ENCODE measurements around the gene EIF3B.
"Not testable (repeated sequence)": the region's sequence is repeated elsewhere in the genome, so short reads cannot be mapped to it uniquely, and the experiment has no call there.

EIF3B gene

GRCh38 chr7:2383543-2384274 lies 29.1 kb downstream of the EIF3B start:
- H3K4me1 ChIP-seq (ENCODE audit: control insufficient read depth, insufficient read depth, low read length) = no peaks in the 10 kb centered on the region

GRCh38 chr7:2384354-2385243 lies 30.0 kb downstream of the EIF3B start:
- no peak overlapping the region for H3K27ac ChIP-seq (ENCODE audit: low read depth, low read length)
- H3K4me3 ChIP-seq (ENCODE audit: low read length) = no peak overlapping the region
- H3K4me1 ChIP-seq (ENCODE audit: control insufficient read depth, insufficient read depth, low read length) = no peaks in the 10 kb centered on the region
- H3K9ac ChIP-seq (ENCODE audit: low read length) = no peak overlapping the region
- H3K36me3 ChIP-seq (ENCODE audit: control insufficient read depth, insufficient read depth, low read length) = peaks cover 14% of the 10 kb centered on the region
- H3K27me3 ChIP-seq (ENCODE audit: control insufficient read depth, insufficient read depth, low read length) = no peaks in the 10 kb centered on the region

More at GRCh38 chr7:2383543-2384274, 29.1 kb downstream of the EIF3B start:
- no peak overlapping the region for H3K27ac ChIP-seq (ENCODE audit: low read depth, low read length)
- H3K4me3 ChIP-seq (ENCODE audit: low read length) = no peak overlapping the region
- H3K9ac ChIP-seq (ENCODE audit: low read length) = no peak overlapping the region
- H3K27me3 ChIP-seq (ENCODE audit: control insufficient read depth, insufficient read depth, low read length) = no peaks in the 10 kb centered on the region
- H3K36me3 ChIP-seq (ENCODE audit: control insufficient read depth, insufficient read depth, low read length) = peaks cover 22% of the 10 kb centered on the region

GRCh38 chr7:2386122-2386521 lies 31.5 kb downstream of the EIF3B start:
- not testable (repeated sequence) for H3K4me1 ChIP-seq (ENCODE audit: control insufficient read depth, insufficient read depth, low read length); H3K4me3 ChIP-seq (ENCODE audit: low read length); H3K9ac ChIP-seq (ENCODE audit: low read length); H3K36me3 ChIP-seq (ENCODE audit: control insufficient read depth, insufficient read depth, low read length); H3K27ac ChIP-seq (ENCODE audit: low read depth, low read length); H3K27me3 ChIP-seq (ENCODE audit: control insufficient read depth, insufficient read depth, low read length)

GRCh38 chr7:2386964-2387669 lies 32.5 kb downstream of the EIF3B start:
- Histone ChIP-seq H3K27ac (ENCODE audit: low read depth, low read length) (no peak overlapping the region), H3K9ac (ENCODE audit: low read length) (no peak overlapping the region), H3K36me3 (ENCODE audit: control insufficient read depth, insufficient read depth, low read length) (peaks cover under 1% of the 10 kb centered on the region), H3K4me1 (ENCODE audit: control insufficient read depth, insufficient read depth, low read length) (no peaks in the 10 kb centered on the region), H3K4me3 (ENCODE audit: low read length) (no peak overlapping the region), H3K27me3 (ENCODE audit: control insufficient read depth, insufficient read depth, low read length) (no peaks in the 10 kb centered on the region)

- H3K36me3 ChIP-seq (ENCODE audit: control insufficient read depth, insufficient read depth, low read length) = no peaks in the 10 kb centered on the region
- H3K27ac ChIP-seq (ENCODE audit: low read depth, low read length) = no peak overlapping the region
- H3K4me1 ChIP-seq (ENCODE audit: control insufficient read depth, insufficient read depth, low read length) = no peaks in the 10 kb centered on the region
- no peak overlapping the region for H3K4me3 ChIP-seq (ENCODE audit: low read length)
- H3K27me3 ChIP-seq (ENCODE audit: control insufficient read depth, insufficient read depth, low read length) = no peaks in the 10 kb centered on the region
- no peak overlapping the region for H3K9ac ChIP-seq (ENCODE audit: low read length)
Measured at GRCh38 chr7:2387897-2388636, 33.4 kb downstream of the EIF3B start.

- no peak overlapping the region for H3K27ac ChIP-seq (ENCODE audit: low read depth, low read length)
- no peak overlapping the region for H3K9ac ChIP-seq (ENCODE audit: low read length)
- no peaks in the 10 kb centered on the region for H3K36me3 ChIP-seq (ENCODE audit: control insufficient read depth, insufficient read depth, low read length)
- no peaks in the 10 kb centered on the region for H3K4me1 ChIP-seq (ENCODE audit: control insufficient read depth, insufficient read depth, low read length)
- no peaks in the 10 kb centered on the region for H3K27me3 ChIP-seq (ENCODE audit: control insufficient read depth, insufficient read depth, low read length)
- no peak overlapping the region for H3K4me3 ChIP-seq (ENCODE audit: low read length)
Measured at GRCh38 chr7:2388637-2388954, 34.0 kb downstream of the EIF3B start.

- H3K4me1 ChIP-seq (ENCODE audit: control insufficient read depth, insufficient read depth, low read length); H3K27ac ChIP-seq (ENCODE audit: low read depth, low read length); H3K36me3 ChIP-seq (ENCODE audit: control insufficient read depth, insufficient read depth, low read length); H3K9ac ChIP-seq (ENCODE audit: low read length); H3K27me3 ChIP-seq (ENCODE audit: control insufficient read depth, insufficient read depth, low read length); H3K4me3 ChIP-seq (ENCODE audit: low read length): not testable (repeated sequence)
Measured at GRCh38 chr7:2390020-2390816, 35.6 kb downstream of the EIF3B start.

- H3K36me3 ChIP-seq (ENCODE audit: control insufficient read depth, insufficient read depth, low read length) = no peaks in the 10 kb centered on the region
- no peaks in the 10 kb centered on the region for H3K27me3 ChIP-seq (ENCODE audit: control insufficient read depth, insufficient read depth, low read length)
- H3K4me1 ChIP-seq (ENCODE audit: control insufficient read depth, insufficient read depth, low read length) = no peaks in the 10 kb centered on the region
- H3K4me3 ChIP-seq (ENCODE audit: low read length) = no peak overlapping the region
- no peak overlapping the region for H3K9ac ChIP-seq (ENCODE audit: low read length)
- no peak overlapping the region for H3K27ac ChIP-seq (ENCODE audit: low read depth, low read length)
Measured at GRCh38 chr7:2393706-2394105, 39.1 kb downstream of the EIF3B start.

GRCh38 chr7:2394566-2395082 lies 40.0 kb downstream of the EIF3B start:
- no peak overlapping the region for H3K4me3 ChIP-seq (ENCODE audit: low read length)

GRCh38 chr7:2398506-2398905 lies 43.9 kb downstream of the EIF3B start:
- no peak overlapping the region for H3K27ac ChIP-seq (ENCODE audit: low read depth, low read length)
- no peak overlapping the region for H3K4me3 ChIP-seq (ENCODE audit: low read length)
- no peaks in the 10 kb centered on the region for H3K36me3 ChIP-seq (ENCODE audit: control insufficient read depth, insufficient read depth, low read length)
- no peaks in the 10 kb centered on the region for H3K27me3 ChIP-seq (ENCODE audit: control insufficient read depth, insufficient read depth, low read length)
- peaks cover 4% of the 10 kb centered on the region for H3K4me1 ChIP-seq (ENCODE audit: control insufficient read depth, insufficient read depth, low read length)
- no peak overlapping the region for H3K9ac ChIP-seq (ENCODE audit: low read length)

More at GRCh38 chr7:2394566-2395082, 40.0 kb downstream of the EIF3B start:
- H3K36me3 ChIP-seq (ENCODE audit: control insufficient read depth, insufficient read depth, low read length) = no peaks in the 10 kb centered on the region
- H3K27ac ChIP-seq (ENCODE audit: low read depth, low read length) = no peak overlapping the region
- H3K27me3 ChIP-seq (ENCODE audit: control insufficient read depth, insufficient read depth, low read length) = no peaks in the 10 kb centered on the region
- H3K4me1 ChIP-seq (ENCODE audit: control insufficient read depth, insufficient read depth, low read length) = no peaks in the 10 kb centered on the region
- no peak overlapping the region for H3K9ac ChIP-seq (ENCODE audit: low read length)

- Histone ChIP-seq H3K36me3 (ENCODE audit: control insufficient read depth, insufficient read depth, low read length) (no peaks in the 10 kb centered on the region), H3K27ac (ENCODE audit: low read depth, low read length) (peak overlapping the region; percentile 72), H3K9ac (ENCODE audit: low read length) (no peak overlapping the region), H3K4me3 (ENCODE audit: low read length) (no peak overlapping the region), H3K27me3 (ENCODE audit: control insufficient read depth, insufficient read depth, low read length) (no peaks in the 10 kb centered on the region), H3K4me1 (ENCODE audit: control insufficient read depth, insufficient read depth, low read length) (peaks cover 9% of the 10 kb centered on the region)
Measured at GRCh38 chr7:2399848-2400587, 45.4 kb downstream of the EIF3B start.
